NCI-H345 treated with DMSO at 0.1 percent for 48 hours (cell line): ENCODE results near the gene NTN4.
"Not testable (repeated sequence)": the region's sequence is repeated elsewhere in the genome, so short reads cannot be mapped to it uniquely, and the experiment has no call there.

Source experiments
- DNase-seq: peaks from one replicate; lab custom pipeline; 2025; ENCODE audit not compliant: unreplicated experiment; lab: John Stamatoyannopoulos, UW

The NTN4 gene

GRCh38 chr12:95671265-95671664, 119.3 kb downstream of the NTN4 start:
- DNase-seq, result no peak

GRCh38 chr12:95663525-95663924, 127.0 kb downstream of the NTN4 start:
- no peak for DNase-seq

- no peak for DNase-seq
These were observed 129.2 kb downstream of the NTN4 start for GRCh38 chr12:95661360-95661759.

GRCh38 chr12:95658386-95658785, 132.2 kb downstream of the NTN4 start:
- DNase-seq, result no peak

GRCh38 chr12:95654665-95655064, 135.9 kb downstream of the NTN4 start:
- not testable (repeated sequence) for DNase-seq

GRCh38 chr12:95653771-95654546, 136.6 kb downstream of the NTN4 start:
- DNase-seq, result no peak

- DNase-seq, result no peak
These were observed 138.9 kb downstream of the NTN4 start for GRCh38 chr12:95651681-95652080.

- no peak for DNase-seq
These were observed 141.4 kb downstream of the NTN4 start for GRCh38 chr12:95648990-95649791.

- no peak for DNase-seq
These were observed 143.8 kb downstream of the NTN4 start for GRCh38 chr12:95646781-95647190.

GRCh38 chr12:95643256-95643655, 147.3 kb downstream of the NTN4 start:
- DNase-seq, result no peak

GRCh38 chr12:95642583-95642982, 148.0 kb downstream of the NTN4 start:
- DNase-seq, result peak; percentile 66

- no peak for DNase-seq
These were observed 149.1 kb downstream of the NTN4 start for GRCh38 chr12:95641299-95641952.

GRCh38 chr12:95640516-95640915, 150.0 kb downstream of the NTN4 start:
- no peak for DNase-seq

- no peak for DNase-seq
These were observed 153.0 kb downstream of the NTN4 start for GRCh38 chr12:95637471-95638155.

GRCh38 chr12:95637010-95637409, 153.6 kb downstream of the NTN4 start:
- no peak for DNase-seq

GRCh38 chr12:95634622-95635621, 155.6 kb downstream of the NTN4 start:
- no peak for DNase-seq

- DNase-seq, result no peak
These were observed 156.7 kb downstream of the NTN4 start for GRCh38 chr12:95633732-95634465.

GRCh38 chr12:95633049-95633731, 157.4 kb downstream of the NTN4 start:
- DNase-seq, result no peak

GRCh38 chr12:95630496-95630895, 160.1 kb downstream of the NTN4 start:
- no peak for DNase-seq
